Gastrocnemius medialis (tissue), 4 donors: ENCODE data around the gene KRTAP9-8. TPM values are rescaled to one million over a fixed set of nuclear protein-coding genes. Genes with fewer than 3 reads are reported as not detected.
"Not testable (repeated sequence)": the region's sequence is repeated elsewhere in the genome, so short reads cannot be mapped to it uniquely, and the experiment has no call there.

Experiments
- ATAC-seq, 2 donors: fragments of 150-250 bp; one replicate each; pipeline ENCODE4 v1.9.1; 2016
- DNase-seq, 2 donors: peaks; one replicate each; pipeline ENCODE4 v3.0.0-alpha.2; 2019
- H3K27ac ChIP-seq, 4 donors: fragments of 200-600 bp; sonication (generic); 1 replicate in 1 of 4; 2 replicates in 3 of 4; pipeline ENCODE4 v1.5.1; 2016 to 2018; ENCODE audit warnings: mild to moderate bottlenecking in 2 of 4, moderate library complexity in 1 of 4
- H3K27me3 ChIP-seq, 3 donors: fragments of 200-600 bp; sonication (generic) in 2 of 3; 1 replicate in 1 of 3; 2 replicates in 2 of 3; pipeline versions ENCODE4 v1.5.1 to v1.6.0; 2016 to 2019; ENCODE audit warnings: mild to moderate bottlenecking in 1 of 3, moderate library complexity in 1 of 3
- H3K36me3 ChIP-seq, 2 donors: fragments of 200-600 bp; sonication (generic) in 1 of 2; one replicate each; pipeline ENCODE4 v1.5.1; 2017 to 2018
- H3K4me1 ChIP-seq, 2 donors: fragments of 200-600 bp; sonication (generic) in 1 of 2; one replicate each; pipeline ENCODE4 v1.5.1; 2016 to 2017; ENCODE audit warnings: mild to moderate bottlenecking in 2 of 2
- H3K4me3 ChIP-seq, 4 donors: fragments of 200-600 bp; sonication (generic) in 3 of 4; 1 replicate in 1 of 4; 2 replicates in 3 of 4; pipeline ENCODE4 v1.5.1; 2016 to 2019; ENCODE audit warnings: mild to moderate bottlenecking in 2 of 4
- H3K9me3 ChIP-seq, 3 donors: fragments of 200-600 bp; sonication (generic) in 2 of 3; 1 replicate in 1 of 3; 2 replicates in 2 of 3; pipeline ENCODE4 v1.5.1; 2016 to 2019
- CTCF ChIP-seq, 5 experiments: fragments of 450-650 bp in 3 of 5; fragments of 200-600 bp in 2 of 5; sonication (generic) in 2 of 5; IDR thresholded peaks in 4 of 5; conservative IDR thresholded peaks in 1 of 5; 1 replicate in 4 of 5; 2 replicates in 1 of 5; pipeline ENCODE4 v1.5.1; 2016 to 2019; ENCODE audit warnings: antibody characterized with exemption in 5 of 5, mild to moderate bottlenecking in 3 of 5, moderate library complexity in 3 of 5
- POLR2A ChIP-seq, 2 donors: fragments of 450-650 bp; IDR thresholded peaks; one replicate each; pipeline ENCODE4 v1.6.1; 2017; ENCODE audit warnings: antibody characterized with exemption in 2 of 2, mild to moderate bottlenecking in 2 of 2, moderate library complexity in 2 of 2
- in situ Hi-C, 4 donors: fragments of 200-750 bp; cut with MboI; loops; one replicate each; pipeline versions ENCODE4 v1.15.0 to v1.8.0; 2017; ENCODE audit warnings: low sequenced_read_pairs in 4 of 4
- intact Hi-C: fragments of 100-400 bp; cut with DNase I; formaldehyde crosslinking; loops from one replicate; pipeline ENCODE4 v1.15.1; 2023; ENCODE audit warnings: low total_unique reads
- total RNA-seq, 4 donors: library from RNA; depleted of rRNA; stranded (reverse); fragments of >200 nt; gene quantifications; one replicate each; pipeline versions ENCODE4 v1.1.0 to v1.2.3, GENCODE V29; 2016

The KRTAP9-8 gene
- total RNA-seq, 4 donors from 2014 or later = not detected

- Histone ChIP-seq H3K27me3 (peaks cover 0 to 3% (median 0%) of the 10 kb centered on the region in 3 donors), H3K9me3 (no peaks in the 10 kb centered on the region), H3K27ac (no peak overlapping the region), H3K36me3 (no peaks in the 10 kb centered on the region), H3K4me1 (no peaks in the 10 kb centered on the region), H3K4me3 (no peak overlapping the region)
- intact Hi-C loops = no loop called here
- no peak for ATAC-seq
- TF ChIP-seq CTCF (IDR thresholded peaks at IDR 0.05 in 4 of 5, conservative IDR thresholded peaks at IDR 0.05 in 1 of 5) (no peak), POLR2A (IDR thresholded peaks at IDR 0.05) (no peak)
- in situ Hi-C loops = loop anchor here in 1 of 4 donors (25.0 kb wide), 1 partner anchor 110 kb away; the partner anchor contains the start of genes KRTAP4-3 and KRTAP4-4
- DNase-seq = no peak
Observed at GRCh38 chr17:41271858-41272257, 34.1 kb downstream of the KRTAP9-8 start.

DNA sequence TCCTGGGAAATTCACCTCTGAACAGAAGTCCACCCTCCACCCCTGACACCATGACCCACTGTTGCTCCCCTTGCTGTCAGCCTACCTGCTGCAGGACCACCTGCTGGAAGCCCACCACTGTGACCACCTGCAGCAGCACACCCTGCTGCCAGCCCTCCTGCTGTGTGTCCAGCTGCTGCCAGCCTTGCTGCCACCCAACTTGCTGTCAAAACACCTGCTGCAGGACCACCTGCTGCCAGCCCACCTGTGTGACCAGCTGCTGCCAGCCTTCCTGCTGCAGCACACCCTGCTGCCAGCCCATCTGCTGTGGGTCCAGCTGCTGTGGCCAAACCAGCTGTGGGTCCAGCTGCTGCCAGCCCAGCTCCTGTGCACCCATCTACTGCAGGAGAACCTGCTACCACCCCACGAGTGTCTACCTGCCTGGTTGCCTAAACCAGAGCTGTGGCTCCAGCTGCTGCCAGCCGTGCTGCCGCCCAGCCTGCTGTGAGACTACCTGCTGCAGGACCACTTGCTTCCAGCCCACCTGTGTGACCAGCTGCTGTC is 37.9 kb downstream of the KRTAP9-8 start, which contains the start of gene KRTAP9-7:
TSS of gene KRTAP9-7 (plus strand) at position 51 of the 543 bp plus-strand sequence. CDS start at position 51, 0 bp downstream.
- H3K9me3 ChIP-seq, H3K4me3 ChIP-seq, H3K4me1 ChIP-seq, in situ Hi-C loops, H3K36me3 ChIP-seq, ATAC-seq, H3K27ac ChIP-seq, DNase-seq, intact Hi-C loops, H3K27me3 ChIP-seq: not testable (repeated sequence)

DNA sequence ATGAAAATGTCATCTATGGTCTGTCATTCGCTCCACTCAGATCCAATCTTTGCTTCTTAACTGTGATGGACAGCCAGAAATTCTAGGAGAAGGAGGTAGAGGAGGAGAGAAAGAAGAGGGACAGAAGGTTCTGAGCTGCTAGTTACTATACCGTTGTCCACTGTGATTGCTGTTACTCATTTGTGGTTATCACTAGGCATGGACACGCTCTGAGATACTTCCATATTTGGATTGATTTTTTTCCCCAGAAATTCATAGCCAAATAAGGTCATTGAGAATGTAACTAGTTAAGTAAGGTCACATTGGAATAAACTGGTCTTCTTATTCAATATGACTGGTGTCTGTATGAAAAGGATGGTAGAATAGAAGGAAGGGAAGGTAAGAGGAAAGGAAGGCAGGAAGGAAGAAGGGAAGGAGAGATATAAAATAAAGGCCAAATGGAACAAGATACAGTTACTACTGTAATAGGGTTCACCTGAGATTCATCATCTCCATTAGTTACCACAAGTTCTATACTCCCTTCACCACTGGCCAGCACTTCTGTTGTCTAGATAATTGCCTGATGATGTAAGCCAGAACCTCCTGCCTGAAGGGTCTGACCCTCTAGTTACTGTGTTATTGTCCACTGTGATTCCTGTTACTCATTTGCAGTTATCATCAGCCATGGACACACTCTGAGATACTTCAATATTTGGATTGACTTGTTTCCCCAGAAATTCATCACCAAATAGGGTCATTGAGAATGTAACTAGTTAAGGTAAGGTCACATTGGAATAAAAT is 40.6 kb downstream of the KRTAP9-8 start:
- intact Hi-C loops (no loop called here), in situ Hi-C loops (no loop called here)
- peaks cover 0 to 4% (median 3%) of the 10 kb centered on the region in 3 donors for H3K27me3 ChIP-seq
- H3K4me1 ChIP-seq = no peaks in the 10 kb centered on the region
- TF ChIP-seq POLR2A (IDR thresholded peaks at IDR 0.05) (no peak), CTCF (IDR thresholded peaks at IDR 0.05 in 4 of 5, conservative IDR thresholded peaks at IDR 0.05 in 1 of 5) (no peak)
- no peaks in the 10 kb centered on the region for H3K9me3 ChIP-seq
- DNase-seq (no peak), ATAC-seq (no peak)
- H3K4me3 ChIP-seq = no peak overlapping the region
- H3K27ac ChIP-seq = no peak overlapping the region
- no peaks in the 10 kb centered on the region for H3K36me3 ChIP-seq

DNA sequence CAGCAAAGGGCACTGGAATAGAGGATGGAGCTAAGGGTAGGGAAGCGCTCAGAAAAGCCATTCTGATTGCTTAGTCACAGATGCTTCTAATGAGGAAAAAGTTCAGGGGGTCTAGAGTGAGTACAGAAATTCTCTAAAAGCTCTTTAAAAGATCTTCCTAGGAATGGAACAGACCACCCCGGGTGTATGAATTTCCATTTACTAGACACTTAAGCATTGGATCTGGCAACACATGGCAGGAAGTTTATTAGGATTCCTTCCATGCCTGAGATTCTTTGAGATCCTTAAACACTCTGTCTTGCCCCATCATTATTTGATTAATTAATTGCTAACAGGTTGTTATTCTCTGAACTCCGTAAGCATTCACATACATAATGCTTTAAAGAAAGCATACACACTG is 46.2 kb downstream of the KRTAP9-8 start:
- no peak for DNase-seq
- in situ Hi-C loops = no loop called here

More for the DNA sequence above, 46.2 kb downstream of the KRTAP9-8 start:
- intact Hi-C loops = no loop called here
- TF ChIP-seq POLR2A (IDR thresholded peaks at IDR 0.05) (no peak), CTCF (IDR thresholded peaks at IDR 0.05 in 4 of 5, conservative IDR thresholded peaks at IDR 0.05 in 1 of 5) (no peak)
- H3K27me3 ChIP-seq = peaks cover 0 to 4% (median 0%) of the 10 kb centered on the region in 3 donors
- H3K4me1 ChIP-seq = no peaks in the 10 kb centered on the region
- no peak for ATAC-seq
- no peak overlapping the region for H3K4me3 ChIP-seq
- H3K27ac ChIP-seq = no peak overlapping the region
- no peaks in the 10 kb centered on the region for H3K36me3 ChIP-seq
- H3K9me3 ChIP-seq = no peaks in the 10 kb centered on the region
